HG03432 (cell line): Measurements from ENCODE around the gene ATOH8.
A peak's percentile ranks its signal among the peaks of the same experiment; 100 is the strongest.
"Not testable (repeated sequence)": the region's sequence is repeated elsewhere in the genome, so short reads cannot be mapped to it uniquely, and the experiment has no call there.

Source experiments
- ATAC-seq: cut with Tn5 transposase; IDR thresholded peaks from one replicate; pipeline ENCODE4 v1.9.1; 2021; ENCODE audit warnings: mild to moderate bottlenecking, moderate library complexity; ENCODE audit not compliant: unreplicated experiment

Gene ATOH8

DNA sequence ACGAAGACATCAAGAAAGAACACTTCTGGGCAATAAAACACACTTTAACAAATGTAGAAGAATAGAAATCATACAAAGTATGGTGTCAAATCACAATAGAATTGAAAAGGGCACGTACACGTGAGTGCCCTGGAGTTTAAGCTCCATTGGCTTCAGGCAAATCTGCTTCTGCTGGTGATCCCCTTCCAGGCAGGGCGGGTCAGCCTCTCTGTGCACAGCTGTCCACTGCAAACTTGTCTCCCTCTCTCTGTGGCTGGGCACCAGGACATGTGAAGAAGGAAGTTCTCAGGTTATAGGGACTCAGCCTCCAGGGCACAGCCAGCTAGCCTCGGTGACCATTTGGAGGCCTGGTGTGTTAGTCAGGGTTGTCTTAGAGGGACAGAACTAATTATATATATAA, 69.0 kb downstream of the ATOH8 start:
- no peak for ATAC-seq

- no peak for ATAC-seq
Measured at GRCh38 chr2:85823951-85824350, 70.2 kb downstream of the ATOH8 start.

GRCh38 chr2:85826990-85827878, 73.4 kb downstream of the ATOH8 start:
- peak; percentile 86 for ATAC-seq

- ATAC-seq = no peak
Measured at GRCh38 chr2:85827879-85828569, 74.2 kb downstream of the ATOH8 start.

GRCh38 chr2:85828725-85829124, 74.9 kb downstream of the ATOH8 start:
- ATAC-seq = no peak

DNA sequence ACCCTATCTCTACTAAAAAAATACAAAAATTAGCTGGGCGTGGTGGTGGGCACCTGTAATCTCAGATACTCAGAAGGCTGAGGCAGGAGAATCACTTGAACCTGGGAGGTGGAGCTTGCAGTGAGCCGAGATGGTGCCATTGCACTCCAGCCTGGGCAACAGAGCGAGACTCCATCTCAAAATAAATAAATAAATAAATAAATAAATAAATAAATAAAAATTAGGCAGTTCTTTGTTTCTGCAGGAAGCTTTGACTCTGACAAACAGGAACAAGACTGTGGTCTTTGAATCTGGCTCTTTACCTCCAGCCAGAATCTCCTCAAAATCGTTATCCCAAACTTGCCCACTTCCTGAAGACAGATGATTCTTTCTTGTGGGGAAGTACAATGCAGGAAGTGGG, 75.6 kb downstream of the ATOH8 start:
- ATAC-seq = not testable (repeated sequence)

GRCh38 chr2:85830645-85831044, 76.9 kb downstream of the ATOH8 start:
- no peak for ATAC-seq

- ATAC-seq = peak; percentile 55
Measured at GRCh38 chr2:85831735-85832134, 77.9 kb downstream of the ATOH8 start.

- ATAC-seq = no peak
Measured at GRCh38 chr2:85834466-85834865, 80.7 kb downstream of the ATOH8 start.
